Measurements from ENCODE around the gene CHM. TPM values are rescaled to one million over a fixed set of nuclear protein-coding genes. Genes with fewer than 3 reads are reported as not detected.

CHM gene
- total RNA-seq, 1 experiment from 2014 or later = 18.1 TPM

DNA sequence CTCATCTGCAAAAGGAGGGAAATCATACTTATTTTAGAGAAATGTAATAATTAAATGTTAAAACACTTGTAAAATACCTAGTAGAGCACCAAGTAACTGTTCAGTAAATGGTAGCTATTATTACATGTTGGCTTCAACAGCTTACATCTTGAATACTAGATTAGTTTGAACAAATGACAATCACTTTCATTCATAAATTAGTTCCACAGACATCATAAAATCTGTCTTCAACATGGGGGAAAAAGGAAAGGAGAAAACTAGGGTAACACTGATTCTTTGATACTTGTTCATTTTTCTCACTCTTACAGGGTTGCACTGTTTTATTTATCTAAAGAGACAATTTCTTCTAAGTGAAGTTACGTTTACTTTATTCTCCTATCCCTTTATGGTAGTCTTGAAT lies 51.7 kb downstream of the CHM start:
- TF ChIP-seq NFATC4 (CRISPR knock-in tag; IDR thresholded peaks at IDR 0.05) (no peak), ZNF219 (CRISPR knock-in tag; IDR thresholded peaks at IDR 0.05; ENCODE audit: borderline replicate concordance) (no peak), JAZF1 (CRISPR knock-in tag; IDR thresholded peaks at IDR 0.05) (no peak), IRF2 (CRISPR knock-in tag; IDR thresholded peaks at IDR 0.05; ENCODE audit: borderline replicate concordance, low read depth) (no peak)
- TF ChIP-seq, protein P1, sequence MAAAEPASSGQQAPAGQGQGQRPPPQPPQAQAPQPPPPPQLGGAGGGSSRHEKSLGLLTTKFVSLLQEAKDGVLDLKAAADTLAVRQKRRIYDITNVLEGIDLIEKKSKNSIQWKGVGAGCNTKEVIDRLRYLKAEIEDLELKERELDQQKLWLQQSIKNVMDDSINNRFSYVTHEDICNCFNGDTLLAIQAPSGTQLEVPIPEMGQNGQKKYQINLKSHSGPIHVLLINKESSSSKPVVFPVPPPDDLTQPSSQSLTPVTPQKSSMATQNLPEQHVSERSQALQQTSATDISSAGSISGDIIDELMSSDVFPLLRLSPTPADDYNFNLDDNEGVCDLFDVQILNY (CRISPR knock-in tag; IDR thresholded peaks at IDR 0.05) = no peak
- TF ChIP-seq, protein P2, sequence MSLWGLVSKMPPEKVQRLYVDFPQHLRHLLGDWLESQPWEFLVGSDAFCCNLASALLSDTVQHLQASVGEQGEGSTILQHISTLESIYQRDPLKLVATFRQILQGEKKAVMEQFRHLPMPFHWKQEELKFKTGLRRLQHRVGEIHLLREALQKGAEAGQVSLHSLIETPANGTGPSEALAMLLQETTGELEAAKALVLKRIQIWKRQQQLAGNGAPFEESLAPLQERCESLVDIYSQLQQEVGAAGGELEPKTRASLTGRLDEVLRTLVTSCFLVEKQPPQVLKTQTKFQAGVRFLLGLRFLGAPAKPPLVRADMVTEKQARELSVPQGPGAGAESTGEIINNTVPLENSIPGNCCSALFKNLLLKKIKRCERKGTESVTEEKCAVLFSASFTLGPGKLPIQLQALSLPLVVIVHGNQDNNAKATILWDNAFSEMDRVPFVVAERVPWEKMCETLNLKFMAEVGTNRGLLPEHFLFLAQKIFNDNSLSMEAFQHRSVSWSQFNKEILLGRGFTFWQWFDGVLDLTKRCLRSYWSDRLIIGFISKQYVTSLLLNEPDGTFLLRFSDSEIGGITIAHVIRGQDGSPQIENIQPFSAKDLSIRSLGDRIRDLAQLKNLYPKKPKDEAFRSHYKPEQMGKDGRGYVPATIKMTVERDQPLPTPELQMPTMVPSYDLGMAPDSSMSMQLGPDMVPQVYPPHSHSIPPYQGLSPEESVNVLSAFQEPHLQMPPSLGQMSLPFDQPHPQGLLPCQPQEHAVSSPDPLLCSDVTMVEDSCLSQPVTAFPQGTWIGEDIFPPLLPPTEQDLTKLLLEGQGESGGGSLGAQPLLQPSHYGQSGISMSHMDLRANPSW (CRISPR knock-in tag; conservative IDR thresholded peaks at IDR 0.05; ENCODE audit: low read depth) = no peak
- Mint-ChIP-seq H3K9me3 (peaks cover under 1% of the 10 kb centered on the region; the same call in 1 of the 2 replicates), H3K27ac (peak overlapping the region; percentile 86), H3K27me3 (ENCODE audit: low read depth) (no peaks in the 10 kb centered on the region), H3K36me3 (no peaks in the 10 kb centered on the region), H3K4me3 (no peak overlapping the region; the same call in 1 of the 2 replicates), H3K4me1 (peaks cover 67% of the 10 kb centered on the region)
- ATAC-seq = no peak
- ChIA-PET POLR2A (no interaction called here), CTCF (no interaction called here)
- no peak for DNase-seq (ENCODE audit: low spot score)

DNA sequence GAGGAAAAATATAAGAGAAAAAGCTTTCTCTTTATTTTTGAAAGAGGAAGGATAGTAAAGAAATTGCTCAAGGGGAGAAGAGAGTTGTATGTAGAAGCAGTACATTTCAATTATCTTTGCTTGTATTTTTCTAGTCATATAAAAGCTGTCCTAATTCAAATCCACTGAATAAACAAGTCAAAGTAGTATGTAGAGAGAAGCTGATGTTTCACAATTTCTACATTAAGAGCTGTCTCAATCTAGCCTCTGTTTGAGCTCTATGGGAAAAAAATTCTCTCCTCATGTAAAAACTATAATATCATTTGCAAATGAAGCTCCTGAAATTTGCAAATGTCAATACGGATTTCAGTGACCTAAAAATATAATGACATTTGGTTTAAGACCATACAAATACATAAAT lies 52.6 kb downstream of the CHM start:
- no peak for ATAC-seq
- H3K9me3 Mint-ChIP-seq = peaks cover 9% of the 10 kb centered on the region
- H3K27me3 Mint-ChIP-seq (ENCODE audit: low read depth) = no peaks in the 10 kb centered on the region
- H3K36me3 Mint-ChIP-seq = peaks cover 7% of the 10 kb centered on the region
- POLR2A ChIA-PET = no interaction called here
- no peak for DNase-seq (ENCODE audit: low spot score)
- TF ChIP-seq, protein P3, sequence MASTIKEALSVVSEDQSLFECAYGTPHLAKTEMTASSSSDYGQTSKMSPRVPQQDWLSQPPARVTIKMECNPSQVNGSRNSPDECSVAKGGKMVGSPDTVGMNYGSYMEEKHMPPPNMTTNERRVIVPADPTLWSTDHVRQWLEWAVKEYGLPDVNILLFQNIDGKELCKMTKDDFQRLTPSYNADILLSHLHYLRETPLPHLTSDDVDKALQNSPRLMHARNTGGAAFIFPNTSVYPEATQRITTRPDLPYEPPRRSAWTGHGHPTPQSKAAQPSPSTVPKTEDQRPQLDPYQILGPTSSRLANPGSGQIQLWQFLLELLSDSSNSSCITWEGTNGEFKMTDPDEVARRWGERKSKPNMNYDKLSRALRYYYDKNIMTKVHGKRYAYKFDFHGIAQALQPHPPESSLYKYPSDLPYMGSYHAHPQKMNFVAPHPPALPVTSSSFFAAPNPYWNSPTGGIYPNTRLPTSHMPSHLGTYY (CRISPR knock-in tag; IDR thresholded peaks at IDR 0.05) = no peak
- TF ChIP-seq, protein P4, sequence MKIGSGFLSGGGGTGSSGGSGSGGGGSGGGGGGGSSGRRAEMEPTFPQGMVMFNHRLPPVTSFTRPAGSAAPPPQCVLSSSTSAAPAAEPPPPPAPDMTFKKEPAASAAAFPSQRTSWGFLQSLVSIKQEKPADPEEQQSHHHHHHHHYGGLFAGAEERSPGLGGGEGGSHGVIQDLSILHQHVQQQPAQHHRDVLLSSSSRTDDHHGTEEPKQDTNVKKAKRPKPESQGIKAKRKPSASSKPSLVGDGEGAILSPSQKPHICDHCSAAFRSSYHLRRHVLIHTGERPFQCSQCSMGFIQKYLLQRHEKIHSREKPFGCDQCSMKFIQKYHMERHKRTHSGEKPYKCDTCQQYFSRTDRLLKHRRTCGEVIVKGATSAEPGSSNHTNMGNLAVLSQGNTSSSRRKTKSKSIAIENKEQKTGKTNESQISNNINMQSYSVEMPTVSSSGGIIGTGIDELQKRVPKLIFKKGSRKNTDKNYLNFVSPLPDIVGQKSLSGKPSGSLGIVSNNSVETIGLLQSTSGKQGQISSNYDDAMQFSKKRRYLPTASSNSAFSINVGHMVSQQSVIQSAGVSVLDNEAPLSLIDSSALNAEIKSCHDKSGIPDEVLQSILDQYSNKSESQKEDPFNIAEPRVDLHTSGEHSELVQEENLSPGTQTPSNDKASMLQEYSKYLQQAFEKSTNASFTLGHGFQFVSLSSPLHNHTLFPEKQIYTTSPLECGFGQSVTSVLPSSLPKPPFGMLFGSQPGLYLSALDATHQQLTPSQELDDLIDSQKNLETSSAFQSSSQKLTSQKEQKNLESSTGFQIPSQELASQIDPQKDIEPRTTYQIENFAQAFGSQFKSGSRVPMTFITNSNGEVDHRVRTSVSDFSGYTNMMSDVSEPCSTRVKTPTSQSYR (CRISPR knock-in tag; IDR thresholded peaks at IDR 0.05) = no peak
- H3K4me3 Mint-ChIP-seq = peak overlapping the region; percentile 32
- CTCF ChIA-PET = interaction anchor here (1.1 kb wide), 1 partner anchor 8 kb away, joined by 4 read pairs; no protein-coding TSS in a partner anchor
- H3K27ac Mint-ChIP-seq = peak overlapping the region; percentile 44
- peaks cover 59% of the 10 kb centered on the region for H3K4me1 Mint-ChIP-seq

DNA sequence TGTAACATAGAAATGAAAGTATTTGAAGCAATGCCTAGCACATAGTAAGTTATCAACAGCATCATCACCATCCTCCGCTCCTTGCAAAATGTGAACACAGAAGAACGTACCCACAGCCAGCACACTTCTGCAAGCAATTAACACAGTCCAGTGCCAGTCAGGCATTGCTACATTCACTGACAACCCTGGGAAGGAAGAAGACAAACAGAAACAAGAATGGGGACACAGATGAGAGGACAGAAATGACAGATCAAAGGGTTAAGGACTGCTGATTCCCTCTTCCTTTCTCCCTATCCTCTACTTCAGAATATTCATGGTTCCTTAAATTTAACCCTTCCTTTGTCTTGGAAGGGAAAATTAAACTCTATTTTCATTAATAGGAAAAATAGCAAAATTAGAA lies 53.1 kb downstream of the CHM start:
- peak overlapping the region; percentile 44 for H3K27ac Mint-ChIP-seq
- H3K4me3 Mint-ChIP-seq = peak overlapping the region; percentile 32
- CTCF ChIA-PET = interaction anchor here (1.1 kb wide), 1 partner anchor 9 kb away, joined by 4 read pairs; no protein-coding TSS in a partner anchor
- TF ChIP-seq, protein P5, sequence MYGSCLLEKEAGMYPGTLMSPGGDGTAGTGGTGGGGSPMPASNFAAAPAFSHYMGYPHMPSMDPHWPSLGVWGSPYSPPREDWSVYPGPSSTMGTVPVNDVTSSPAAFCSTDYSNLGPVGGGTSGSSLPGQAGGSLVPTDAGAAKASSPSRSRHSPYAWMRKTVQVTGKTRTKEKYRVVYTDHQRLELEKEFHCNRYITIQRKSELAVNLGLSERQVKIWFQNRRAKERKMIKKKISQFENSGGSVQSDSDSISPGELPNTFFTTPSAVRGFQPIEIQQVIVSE (CRISPR knock-in tag; IDR thresholded peaks at IDR 0.05; ENCODE audit: borderline replicate concordance) = no peak
- TF ChIP-seq ESRRA (CRISPR knock-in tag; IDR thresholded peaks at IDR 0.05; ENCODE audit: borderline replicate concordance) (no peak), ZNF138 (CRISPR knock-in tag; conservative IDR thresholded peaks at IDR 0.05) (no peak), NR2C2 (CRISPR knock-in tag; IDR thresholded peaks at IDR 0.05) (no peak), TP53 (CRISPR knock-in tag; IDR thresholded peaks at IDR 0.05) (no peak), PRRX2 (CRISPR knock-in tag; IDR thresholded peaks at IDR 0.05) (no peak), FOXP1 (CRISPR knock-in tag; IDR thresholded peaks at IDR 0.05; ENCODE audit: borderline replicate concordance) (no peak), TEAD4 (CRISPR knock-in tag; IDR thresholded peaks at IDR 0.05) (no peak), SOX15 (CRISPR knock-in tag; IDR thresholded peaks at IDR 0.05) (no peak), NFE2L1 (CRISPR knock-in tag; IDR thresholded peaks at IDR 0.05) (no peak)
- TF ChIP-seq, protein P6, sequence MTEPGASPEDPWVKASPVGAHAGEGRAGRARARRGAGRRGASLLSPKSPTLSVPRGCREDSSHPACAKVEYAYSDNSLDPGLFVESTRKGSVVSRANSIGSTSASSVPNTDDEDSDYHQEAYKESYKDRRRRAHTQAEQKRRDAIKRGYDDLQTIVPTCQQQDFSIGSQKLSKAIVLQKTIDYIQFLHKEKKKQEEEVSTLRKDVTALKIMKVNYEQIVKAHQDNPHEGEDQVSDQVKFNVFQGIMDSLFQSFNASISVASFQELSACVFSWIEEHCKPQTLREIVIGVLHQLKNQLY (CRISPR knock-in tag; IDR thresholded peaks at IDR 0.05) = no peak
- TF ChIP-seq, protein P7, sequence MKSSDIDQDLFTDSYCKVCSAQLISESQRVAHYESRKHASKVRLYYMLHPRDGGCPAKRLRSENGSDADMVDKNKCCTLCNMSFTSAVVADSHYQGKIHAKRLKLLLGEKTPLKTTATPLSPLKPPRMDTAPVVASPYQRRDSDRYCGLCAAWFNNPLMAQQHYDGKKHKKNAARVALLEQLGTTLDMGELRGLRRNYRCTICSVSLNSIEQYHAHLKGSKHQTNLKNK (CRISPR knock-in tag; IDR thresholded peaks at IDR 0.05) = no peak
- TF ChIP-seq, protein P8, sequence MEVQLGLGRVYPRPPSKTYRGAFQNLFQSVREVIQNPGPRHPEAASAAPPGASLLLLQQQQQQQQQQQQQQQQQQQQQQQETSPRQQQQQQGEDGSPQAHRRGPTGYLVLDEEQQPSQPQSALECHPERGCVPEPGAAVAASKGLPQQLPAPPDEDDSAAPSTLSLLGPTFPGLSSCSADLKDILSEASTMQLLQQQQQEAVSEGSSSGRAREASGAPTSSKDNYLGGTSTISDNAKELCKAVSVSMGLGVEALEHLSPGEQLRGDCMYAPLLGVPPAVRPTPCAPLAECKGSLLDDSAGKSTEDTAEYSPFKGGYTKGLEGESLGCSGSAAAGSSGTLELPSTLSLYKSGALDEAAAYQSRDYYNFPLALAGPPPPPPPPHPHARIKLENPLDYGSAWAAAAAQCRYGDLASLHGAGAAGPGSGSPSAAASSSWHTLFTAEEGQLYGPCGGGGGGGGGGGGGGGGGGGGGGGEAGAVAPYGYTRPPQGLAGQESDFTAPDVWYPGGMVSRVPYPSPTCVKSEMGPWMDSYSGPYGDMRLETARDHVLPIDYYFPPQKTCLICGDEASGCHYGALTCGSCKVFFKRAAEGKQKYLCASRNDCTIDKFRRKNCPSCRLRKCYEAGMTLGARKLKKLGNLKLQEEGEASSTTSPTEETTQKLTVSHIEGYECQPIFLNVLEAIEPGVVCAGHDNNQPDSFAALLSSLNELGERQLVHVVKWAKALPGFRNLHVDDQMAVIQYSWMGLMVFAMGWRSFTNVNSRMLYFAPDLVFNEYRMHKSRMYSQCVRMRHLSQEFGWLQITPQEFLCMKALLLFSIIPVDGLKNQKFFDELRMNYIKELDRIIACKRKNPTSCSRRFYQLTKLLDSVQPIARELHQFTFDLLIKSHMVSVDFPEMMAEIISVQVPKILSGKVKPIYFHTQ (CRISPR knock-in tag; IDR thresholded peaks at IDR 0.05) = no peak

More for the DNA sequence above, 53.1 kb downstream of the CHM start:
- ATAC-seq (no peak), DNase-seq (ENCODE audit: low spot score) (no peak)
- Mint-ChIP-seq H3K4me1 (peaks cover 56% of the 10 kb centered on the region), H3K27me3 (ENCODE audit: low read depth) (no peaks in the 10 kb centered on the region), H3K9me3 (peaks cover 15% of the 10 kb centered on the region), H3K36me3 (peaks cover 13% of the 10 kb centered on the region)
- POLR2A ChIA-PET = no interaction called here

All from WTC11 (cell line).